GM23338 (cell line): ENCODE measurements around the gene SRRD. TPM values are rescaled to one million over a fixed set of nuclear protein-coding genes. Genes with fewer than 3 reads are reported as not detected.

ENCODE experiments used
- ATAC-seq: fragments of 200-7000 bp; cut with Tn5 transposase; 3 replicates; pipeline ENCODE4 v1.9.1; 2020
- DNase-seq: peaks from one replicate; pipeline ENCODE4 v3.0.0-alpha.2; 2015; ENCODE audit warnings: low spot score
- H2AFZ ChIP-seq: fragments of 200-600 bp; sonication (generic); 2 replicates; pipeline ENCODE4 v1.8.0; 2016; ENCODE audit warnings: antibody characterized with exemption, mild to moderate bottlenecking, moderate library complexity
- H3F3A ChIP-seq: fragments of 200-600 bp; sonication (generic); replicated peaks from 2 replicates; pipeline ENCODE4 v1.8.0; 2017; ENCODE audit warnings: antibody characterized with exemption, mixed run types, low read depth
- H3K27ac ChIP-seq: fragments of 200-600 bp; sonication (generic); 2 replicates; pipeline ENCODE4 v1.6.1; 2016; ENCODE audit warnings: low read depth
- H3K27me3 ChIP-seq: fragments of 200-600 bp; sonication (generic); 2 replicates; pipeline ENCODE4 v1.8.0; 2016; ENCODE audit warnings: mild to moderate bottlenecking, mixed run types, moderate library complexity; ENCODE audit not compliant: insufficient read depth
- H3K36me3 ChIP-seq: fragments of 200-600 bp; sonication (generic); 2 replicates; pipeline ENCODE4 v1.8.0; 2016; ENCODE audit warnings: mild to moderate bottlenecking; ENCODE audit not compliant: insufficient read depth
- H3K4me1 ChIP-seq: fragments of 200-600 bp; sonication (generic); 2 replicates; pipeline ENCODE4 v1.8.0; 2016; ENCODE audit warnings: mild to moderate bottlenecking, moderate library complexity; ENCODE audit not compliant: insufficient read depth
- H3K4me2 ChIP-seq: fragments of 200-600 bp; sonication (generic); 2 replicates; pipeline ENCODE4 v1.7.1; 2017; ENCODE audit warnings: mixed run types
- H3K4me3 ChIP-seq: fragments of 200-600 bp; sonication (generic); 2 replicates; pipeline ENCODE4 v1.6.1; 2016; ENCODE audit warnings: mixed run types
- H3K79me2 ChIP-seq: fragments of 200-600 bp; sonication (generic); replicated peaks from 2 replicates; pipeline ENCODE4 v1.8.0; 2017; ENCODE audit warnings: mild to moderate bottlenecking; ENCODE audit not compliant: insufficient read depth
- H3K9me2 ChIP-seq: fragments of 200-600 bp; sonication (generic); 2 replicates; pipeline ENCODE4 v1.8.0; 2017; ENCODE audit not compliant: insufficient read depth
- H4K20me1 ChIP-seq: fragments of 200-600 bp; sonication (generic); replicated peaks from 2 replicates; pipeline ENCODE4 v1.8.0; 2017; ENCODE audit warnings: mild to moderate bottlenecking; ENCODE audit not compliant: insufficient read depth
- H3K27ac Mint-ChIP-seq: 2 replicates; pipeline ENCODE4 v1.8.0; 2020; ENCODE audit warnings: inconsistent platforms, mild to moderate bottlenecking, moderate library complexity, mixed read lengths
- H3K27me3 Mint-ChIP-seq: 3 replicates; pipeline ENCODE4 v1.8.0; 2022; ENCODE audit warnings: low read depth, mild to moderate bottlenecking, moderate library complexity, mixed read lengths, inconsistent platforms; ENCODE audit not compliant: insufficient read depth, poor library complexity
- H3K36me3 Mint-ChIP-seq: 3 replicates; pipeline ENCODE4 v1.8.0; 2021; ENCODE audit warnings: low read depth, mild to moderate bottlenecking, inconsistent platforms, moderate library complexity, mixed read lengths
- H3K4me1 Mint-ChIP-seq: 3 replicates; pipeline ENCODE4 v1.8.0; 2020; ENCODE audit warnings: mild to moderate bottlenecking, inconsistent platforms, mixed read lengths
- H3K4me3 Mint-ChIP-seq: 3 replicates; pipeline ENCODE4 v1.8.0; 2021; ENCODE audit warnings: moderate library complexity, mild to moderate bottlenecking, inconsistent platforms, mixed read lengths
- H3K9me3 Mint-ChIP-seq: 3 replicates; pipeline ENCODE4 v1.8.0; 2020; ENCODE audit warnings: moderate library complexity, mild to moderate bottlenecking, inconsistent platforms, mixed read lengths
- CREB1 ChIP-seq: fragments of 250-450 bp; sonication (Bioruptor Pico); IDR thresholded peaks from 2 replicates; pipeline ENCODE4 v1.5.0; 2020; ENCODE audit warnings: low read depth, mild to moderate bottlenecking, moderate library complexity
- CTCF ChIP-seq, 2 experiments: fragments of 200-600 bp in 1 of 2; sonication (generic) in 1 of 2; conservative IDR thresholded peaks; 2 replicates each; pipeline versions ENCODE4 v1.5.1 to v1.6.1; 2016 to 2017; ENCODE audit warnings: antibody characterized with exemption in 2 of 2, low read depth in 2 of 2, mild to moderate bottlenecking in 2 of 2, moderate library complexity in 1 of 2
- EZH2 ChIP-seq: fragments of 200-600 bp; sonication (generic); IDR thresholded peaks from one replicate; pipeline ENCODE4 v1.8.0; 2017; ENCODE audit warnings: antibody characterized with exemption, mild to moderate bottlenecking, low read depth; ENCODE audit not compliant: unreplicated experiment
- EZH2phosphoT487 ChIP-seq: fragments of 200-600 bp; sonication (generic); IDR thresholded peaks from one replicate; pipeline ENCODE4 v1.8.1; 2018; ENCODE audit warnings: antibody characterized with exemption; ENCODE audit not compliant: unreplicated experiment
- JUNB ChIP-seq: IDR thresholded peaks from one replicate; pipeline ENCODE4 v1.6.1; 2016; ENCODE audit warnings: antibody characterized with exemption; ENCODE audit not compliant: unreplicated experiment
- REST ChIP-seq: IDR thresholded peaks from one replicate; pipeline ENCODE4 v1.6.1; 2018; ENCODE audit warnings: antibody characterized with exemption; ENCODE audit not compliant: unreplicated experiment
- STAT1 ChIP-seq: IDR thresholded peaks from one replicate; pipeline ENCODE4 v1.6.1; 2016; ENCODE audit warnings: antibody characterized with exemption; ENCODE audit not compliant: unreplicated experiment
- ZNF331 ChIP-seq: fragments of 250-450 bp; sonication (Bioruptor Pico); IDR thresholded peaks from 2 replicates; pipeline ENCODE4 v1.5.0; 2020; ENCODE audit warnings: low read depth, mild to moderate bottlenecking, moderate library complexity
- ZNF462 ChIP-seq: fragments of 250-450 bp; sonication (Bioruptor Pico); IDR thresholded peaks from 2 replicates; pipeline ENCODE4 v1.5.0; 2020; ENCODE audit warnings: mild to moderate bottlenecking, moderate library complexity
- polyA plus RNA-seq: library from polyadenylated mRNA; unstranded; fragments of >200 nt; fragmentation: Nextera tagmentation; extraction: Ambion mirVana; gene quantifications from 2 replicates; pipeline ENCODE4 v1.2.1, GENCODE V29; 2016
- total RNA-seq: library from RNA; depleted of rRNA; stranded (reverse); fragments of >200 nt; shearing (Covaris generic); gene quantifications from 2 replicates; pipeline ENCODE4 v1.2.3, GENCODE V29; 2014

Gene SRRD
- total and polyA plus RNA-seq, 2 experiments from 2014 or later = 17.8 to 23.2 TPM

- Histone ChIP-seq H3K36me3 (no peaks in the 10 kb centered on the region), H2AFZ (no peak overlapping the region), H3K79me2 (peaks cover 25% of the 10 kb centered on the region), H4K20me1 (no peaks in the 10 kb centered on the region; the same call in 1 of the 2 replicates), H3K9me2 (no peaks in the 10 kb centered on the region), H3K4me2 (no peak overlapping the region), H3K4me1 (peaks cover 12% of the 10 kb centered on the region), H3K27me3 (no peaks in the 10 kb centered on the region), H3K4me3 (no peak overlapping the region), H3K27ac (no peak overlapping the region), H3F3A (0 out of 2 replicates have a peak, but pooled peaks cover 3% of the 10 kb centered on the region)
- ATAC-seq (no peak), DNase-seq (no peak)
- Mint-ChIP-seq H3K27ac (no peak overlapping the region), H3K4me1 (peaks cover 11% of the 10 kb centered on the region), H3K4me3 (no peak overlapping the region), H3K36me3 (no peaks in the 10 kb centered on the region), H3K27me3 (peaks cover 2% of the 10 kb centered on the region), H3K9me3 (no peaks in the 10 kb centered on the region)
- TF ChIP-seq CTCF (conservative IDR thresholded peaks at IDR 0.05; ENCODE audit: low read depth in 2 of 2) (no peak), ZNF331 (no peak)
Measured at GRCh38 chr22:26515931-26516330, 32.3 kb downstream of the SRRD start.

GRCh38 chr22:26516503-26516902 is 32.8 kb downstream of the SRRD start:
- Histone ChIP-seq H4K20me1 (no peaks in the 10 kb centered on the region; the same call in 1 of the 2 replicates), H2AFZ (no peak overlapping the region), H3K4me3 (no peak overlapping the region), H3K27ac (no peak overlapping the region), H3K36me3 (no peaks in the 10 kb centered on the region), H3K4me2 (no peak overlapping the region), H3K27me3 (no peaks in the 10 kb centered on the region), H3K79me2 (peaks cover 19% of the 10 kb centered on the region), H3F3A (0 out of 2 replicates have a peak, but pooled peaks cover 3% of the 10 kb centered on the region), H3K4me1 (peaks cover 8% of the 10 kb centered on the region), H3K9me2 (no peaks in the 10 kb centered on the region)
- DNase-seq = no peak
- H3K9me3 Mint-ChIP-seq = no peaks in the 10 kb centered on the region
- no peak overlapping the region for H3K4me3 Mint-ChIP-seq
- peaks cover 7% of the 10 kb centered on the region for H3K4me1 Mint-ChIP-seq
- H3K27me3 Mint-ChIP-seq = peaks cover 3% of the 10 kb centered on the region
- no peak for ATAC-seq
- H3K36me3 Mint-ChIP-seq = no peaks in the 10 kb centered on the region
- H3K27ac Mint-ChIP-seq = no peak overlapping the region
- TF ChIP-seq REST (no peak), EZH2phosphoT487 (no peak), CREB1 (CRISPR knock-in tag) (no peak), ZNF331 (no peak), JUNB (no peak), EZH2 (no peak), STAT1 (no peak), ZNF462 (CRISPR knock-in tag) (no peak)
